ENCODE results near the gene ZNF649. TPM values are rescaled to one million over a fixed set of nuclear protein-coding genes. Genes with fewer than 3 reads are reported as not detected.

The ZNF649 gene
- total RNA-seq, 1 donor from 2014 or later = 11.1 TPM

- Histone ChIP-seq H3K4me3 (no peak overlapping the region), H3K36me3 (peaks cover 52% of the 10 kb centered on the region), H3K27ac (no peak overlapping the region), H3K4me1 (peaks cover 8% of the 10 kb centered on the region), H3K27me3 (no peaks in the 10 kb centered on the region), H3K9me3 (peaks cover 13% of the 10 kb centered on the region)
- TF ChIP-seq CTCF (IDR thresholded peaks at IDR 0.05) = no peak
- intact Hi-C loops (cut with DNase I) = no loop called here
- DNase-seq = no peak
- no peak for ATAC-seq
Observed at GRCh38 chr19:51931921-51932320, 27.1 kb upstream of the ZNF649 start.

DNA sequence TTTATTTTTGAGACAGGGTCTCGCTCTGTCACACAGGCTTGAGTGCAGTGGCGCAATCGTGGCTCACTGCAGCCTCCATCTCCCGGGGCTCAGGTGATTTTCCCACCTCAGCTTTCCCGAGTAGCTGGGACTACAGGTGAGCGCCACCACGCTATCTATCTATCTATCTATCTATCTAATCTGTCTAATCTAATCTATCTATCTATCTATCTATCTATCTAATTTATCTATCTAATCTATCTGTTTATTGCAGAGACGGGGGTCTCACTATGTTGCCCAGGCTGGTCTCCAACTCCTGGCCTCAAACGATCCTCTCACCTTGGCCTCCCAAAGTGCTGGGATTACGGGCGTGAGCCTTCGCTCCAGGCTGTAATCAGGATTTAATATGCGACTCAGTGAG is 23.0 kb upstream of the ZNF649 start:
- H3K4me3 ChIP-seq = peak overlapping the region; percentile 77
- no peaks in the 10 kb centered on the region for H3K27me3 ChIP-seq
- intact Hi-C loops (cut with DNase I) = no loop called here
- DNase-seq (no peak), ATAC-seq (no peak)
- H3K27ac ChIP-seq = peak overlapping the region; percentile 87
- H3K36me3 ChIP-seq = peaks cover 21% of the 10 kb centered on the region
- peaks cover 8% of the 10 kb centered on the region for H3K4me1 ChIP-seq
- no peak for TF ChIP-seq CTCF (IDR thresholded peaks at IDR 0.05)
- peaks cover 12% of the 10 kb centered on the region for H3K9me3 ChIP-seq

DNA sequence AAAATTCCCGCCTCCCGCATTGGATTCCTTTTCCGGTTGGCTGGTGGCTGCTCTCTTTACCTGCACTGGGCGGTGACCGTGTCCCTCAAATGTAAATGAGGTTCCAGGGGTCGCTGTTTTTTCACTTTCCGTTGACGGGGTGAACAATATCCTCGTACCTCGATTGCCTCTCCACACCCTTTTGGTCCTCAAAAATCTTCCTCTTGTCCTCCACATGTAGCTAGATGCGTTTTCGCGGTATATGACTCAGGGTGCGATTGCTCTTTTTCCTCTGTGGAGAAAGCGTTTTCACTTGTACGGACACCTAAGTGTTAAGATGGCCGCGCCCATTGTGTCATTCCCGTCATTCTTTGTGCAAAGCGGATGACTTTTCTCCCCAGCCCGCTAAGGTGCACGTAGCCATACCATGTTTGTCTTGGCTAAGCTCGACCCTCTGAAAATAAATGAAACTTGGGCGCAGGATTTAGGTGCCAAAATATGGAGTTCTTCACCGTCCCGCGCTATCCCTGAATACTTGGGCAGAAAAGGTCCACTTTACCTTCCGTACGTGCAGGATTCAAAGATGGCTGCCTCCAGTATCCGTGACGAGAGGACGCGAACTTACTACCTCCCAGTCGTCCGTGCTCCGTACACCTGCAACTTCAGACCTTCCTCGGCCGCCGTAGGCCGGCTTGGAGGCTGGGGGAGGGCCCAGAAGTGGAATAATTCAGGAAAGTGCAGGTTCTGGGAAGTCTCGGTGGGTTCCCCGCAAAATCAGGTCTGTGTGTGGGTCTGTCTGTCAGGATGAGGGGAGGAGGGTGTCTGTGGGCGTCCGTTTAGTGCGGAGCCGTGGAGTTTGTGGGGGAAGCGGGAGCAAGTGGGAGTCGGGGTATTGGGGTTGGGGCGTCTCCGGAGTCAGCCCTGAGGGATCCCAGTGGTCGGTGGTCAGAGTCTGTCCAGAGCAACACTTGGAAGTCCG is 22.2 kb upstream of the ZNF649 start, which contains the start of gene ZNF613:
Gene ZNF613 (plus strand): TSS at position 689 of the 958 bp plus-strand sequence. CDS start 8,749 bp downstream, outside the sequence.
- H3K27ac ChIP-seq = peak within 1 kb of the TSS; percentile 87
- peak within 1 kb of the TSS; percentile 77 for H3K4me3 ChIP-seq
- peaks cover 21% of the 10 kb centered on the region for H3K36me3 ChIP-seq
- peaks cover 18% of the 10 kb centered on the region for H3K9me3 ChIP-seq
- intact Hi-C loops (cut with DNase I) = no loop called here
- ATAC-seq = peak; percentile 99
- TF ChIP-seq CTCF (IDR thresholded peaks at IDR 0.05) = peak; percentile 13
- DNase-seq = peak; percentile 93
- peaks cover 8% of the 10 kb centered on the region for H3K4me1 ChIP-seq
- no peaks in the 10 kb centered on the region for H3K27me3 ChIP-seq

- TF ChIP-seq CTCF (IDR thresholded peaks at IDR 0.05) = no peak
- no peak for DNase-seq
- intact Hi-C loops (cut with DNase I) = no loop called here
- Histone ChIP-seq H3K27me3 (no peaks in the 10 kb centered on the region), H3K4me3 (peak overlapping the region; percentile 77), H3K9me3 (peaks cover 25% of the 10 kb centered on the region), H3K4me1 (peaks cover 8% of the 10 kb centered on the region), H3K27ac (peak overlapping the region; percentile 87), H3K36me3 (peaks cover 15% of the 10 kb centered on the region)
- ATAC-seq = no peak
Observed at GRCh38 chr19:51926426-51926783, 21.6 kb upstream of the ZNF649 start.

- no peak for TF ChIP-seq CTCF (IDR thresholded peaks at IDR 0.05)
- DNase-seq (no peak), ATAC-seq (no peak)
- peaks cover 32% of the 10 kb centered on the region for H3K9me3 ChIP-seq
- H3K27me3 ChIP-seq = no peaks in the 10 kb centered on the region
- H3K36me3 ChIP-seq = no peaks in the 10 kb centered on the region
- no peaks in the 10 kb centered on the region for H3K4me1 ChIP-seq
- intact Hi-C loops (cut with DNase I) = no loop called here
- H3K27ac ChIP-seq = no peak overlapping the region
- H3K4me3 ChIP-seq = no peak overlapping the region
Observed at GRCh38 chr19:51921949-51922348, 17.1 kb upstream of the ZNF649 start.
